Measurements from ENCODE around the gene TXNL1.
A peak's percentile ranks its signal among the peaks of the same experiment; 100 is the strongest.

The TXNL1 gene

GRCh38 chr18:56565551-56566345, 72.6 kb downstream of the TXNL1 start:
- peak; percentile 98 for DNase-seq

DNA sequence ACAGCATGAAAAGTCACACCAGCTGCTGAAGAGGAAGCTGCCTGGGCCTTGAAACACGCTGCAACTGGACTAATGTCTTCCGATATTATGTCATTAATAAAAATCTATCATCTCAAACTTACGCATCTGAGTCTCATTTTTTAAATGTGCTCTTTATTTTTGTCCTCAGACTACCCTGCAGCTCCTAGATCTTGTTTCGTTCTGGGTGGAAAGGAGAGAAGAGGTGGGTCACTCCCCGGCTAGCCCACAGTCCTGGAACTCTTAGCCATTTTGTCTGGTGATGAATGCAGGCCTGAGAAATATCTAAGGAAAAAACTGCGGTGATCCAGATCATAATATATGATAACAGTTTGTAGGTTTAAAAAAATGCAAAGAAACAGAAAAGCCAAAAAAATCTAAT, 73.3 kb downstream of the TXNL1 start:
- peak; percentile 72 for DNase-seq

DNA sequence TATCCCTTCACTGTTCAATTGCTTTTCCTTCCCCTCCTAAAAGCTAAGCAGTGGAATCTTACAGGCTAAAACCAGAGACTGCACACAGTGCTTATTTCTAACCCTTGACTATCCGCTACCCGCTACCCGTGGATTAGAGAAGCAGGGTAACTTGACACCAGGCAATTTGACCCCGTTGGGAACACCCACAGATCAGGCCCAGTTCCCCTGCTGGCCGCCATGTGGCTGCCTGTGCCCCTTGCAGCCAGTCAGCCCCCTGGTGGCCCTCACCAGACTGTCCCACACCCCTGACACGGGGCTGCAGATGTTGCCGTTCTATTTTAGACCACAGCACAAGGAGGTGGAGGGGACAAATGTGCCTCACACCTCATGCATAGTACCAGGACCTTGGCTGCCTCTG, 74.8 kb downstream of the TXNL1 start:
- peak; percentile 37 for DNase-seq

GRCh38 chr18:56562479-56562878, 75.9 kb downstream of the TXNL1 start:
- DNase-seq: no peak

DNA sequence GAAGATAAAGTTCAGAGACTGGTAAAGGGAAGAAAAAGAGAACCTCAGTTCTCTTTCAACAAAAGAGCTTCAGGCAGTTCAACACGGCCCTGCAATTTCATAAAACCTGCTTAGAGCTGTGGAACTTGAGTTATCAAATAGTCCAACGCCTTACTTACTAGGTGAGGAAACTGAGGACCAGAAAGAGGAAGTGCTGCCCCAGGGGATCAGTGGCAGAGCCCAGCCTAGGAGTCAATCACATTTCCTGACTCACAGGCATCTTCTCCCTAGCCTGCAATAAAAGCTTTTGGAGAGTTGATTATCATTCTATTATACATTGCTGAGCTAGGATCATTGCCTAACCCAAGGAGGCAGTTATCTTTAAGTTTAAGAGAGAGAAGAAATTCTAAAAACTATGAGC, 77.4 kb downstream of the TXNL1 start:
- DNase-seq: no peak

GRCh38 chr18:56559044-56559443, 79.3 kb downstream of the TXNL1 start:
- DNase-seq: no peak

DNA sequence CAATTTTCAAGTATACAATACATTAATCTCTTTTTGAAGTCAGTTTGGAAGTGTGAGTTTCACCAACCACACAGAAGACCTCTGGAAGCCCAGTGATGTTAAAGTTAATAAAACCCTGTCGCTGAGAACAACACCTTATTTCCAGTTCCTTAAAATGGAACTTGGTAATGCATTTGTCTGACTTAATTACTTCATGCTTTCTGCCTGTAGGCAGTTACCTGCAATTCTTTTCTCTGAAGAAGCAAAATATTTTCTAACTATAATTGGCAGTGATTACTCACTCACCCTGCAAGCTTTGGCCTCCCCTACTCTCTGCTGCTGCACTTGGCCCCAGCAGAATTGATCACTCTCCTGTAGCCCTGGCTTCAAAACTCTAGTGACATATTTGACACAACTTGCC, 81.5 kb downstream of the TXNL1 start:
- DNase-seq: no peak

- no peak for DNase-seq
These were observed 88.3 kb downstream of the TXNL1 start for GRCh38 chr18:56550121-56550520.
